Measurements from ENCODE around the gene GRIN2A.

The GRIN2A gene

GRCh38 chr16:9957002-9957401, 225.2 kb downstream of the GRIN2A start:
- no peak for DNase-seq (ENCODE audit: low read depth)
- no peak for TF ChIP-seq CTCF (conservative IDR thresholded peaks at IDR 0.05; ENCODE audit: control insufficient read depth, insufficient read depth, low read depth, low read length)
- no peak overlapping the region for H3K4me3 ChIP-seq (ENCODE audit: control insufficient read depth, low read depth, low read length)

GRCh38 chr16:9955677-9956076, 226.6 kb downstream of the GRIN2A start:
- TF ChIP-seq CTCF (conservative IDR thresholded peaks at IDR 0.05; ENCODE audit: control insufficient read depth, insufficient read depth, low read depth, low read length): no peak
- H3K4me3 ChIP-seq (ENCODE audit: control insufficient read depth, low read depth, low read length): no peak overlapping the region
- no peak for DNase-seq (ENCODE audit: low read depth)

- no peak overlapping the region for H3K4me3 ChIP-seq (ENCODE audit: control insufficient read depth, low read depth, low read length)
- no peak for TF ChIP-seq CTCF (conservative IDR thresholded peaks at IDR 0.05; ENCODE audit: control insufficient read depth, insufficient read depth, low read depth, low read length)
- DNase-seq (ENCODE audit: low read depth): peak; percentile 2
Measured at GRCh38 chr16:9953908-9954570, 228.2 kb downstream of the GRIN2A start.

- H3K4me3 ChIP-seq (ENCODE audit: control insufficient read depth, low read depth, low read length): no peak overlapping the region
- no peak for TF ChIP-seq CTCF (conservative IDR thresholded peaks at IDR 0.05; ENCODE audit: control insufficient read depth, insufficient read depth, low read depth, low read length)
- no peak for DNase-seq (ENCODE audit: low read depth)
Measured at GRCh38 chr16:9950658-9951057, 231.6 kb downstream of the GRIN2A start.

GRCh38 chr16:9949396-9949795, 232.8 kb downstream of the GRIN2A start:
- TF ChIP-seq CTCF (conservative IDR thresholded peaks at IDR 0.05; ENCODE audit: control insufficient read depth, insufficient read depth, low read depth, low read length): no peak
- no peak for DNase-seq (ENCODE audit: low read depth)
- H3K4me3 ChIP-seq (ENCODE audit: control insufficient read depth, low read depth, low read length): no peak overlapping the region

GRCh38 chr16:9948933-9949332, 233.3 kb downstream of the GRIN2A start:
- TF ChIP-seq CTCF (conservative IDR thresholded peaks at IDR 0.05; ENCODE audit: control insufficient read depth, insufficient read depth, low read depth, low read length): no peak
- no peak for DNase-seq (ENCODE audit: low read depth)
- no peak overlapping the region for H3K4me3 ChIP-seq (ENCODE audit: control insufficient read depth, low read depth, low read length)

Data from fibroblast of mammary gland (primary cell).